HepG2 (cell line): ENCODE data around the gene DUSP16. TPM values are rescaled to one million over a fixed set of nuclear protein-coding genes. Genes with fewer than 3 reads are reported as not detected.

Source experiments
- ATAC-seq: fragments of 200-7000 bp; cut with Tn5 transposase; 3 replicates; pipeline ENCODE4 v1.9.1; 2020; ENCODE audit warnings: mild to moderate bottlenecking, moderate library complexity
- BruUV-seq: library from RNA; stranded (reverse); fragments of 400-500 nt; replicated peaks from 2 replicates; lab custom pipeline; 2021; lab: Mats Ljungman, UMichigan
- CTCF ChIA-PET: fragments of 300-600 bp; formaldehyde crosslinking; extraction: SDS; loops from one replicate; lab custom pipeline; 2021; ENCODE audit warnings: low total read pairs, inconsistent platforms, low intra/inter-chr PET ratio; lab: Yijun Ruan, JAX
- POLR2A ChIA-PET: fragments of 350-600 bp; sonication (Branson Sonifier 250); formaldehyde crosslinking; loops from one replicate; lab custom pipeline; 2020; ENCODE audit warnings: antibody characterized with exemption, inconsistent platforms; lab: Yijun Ruan, JAX
- DNase-seq: peaks from one replicate; pipeline ENCODE4 v3.0.0-alpha.2; 2015; ENCODE audit warnings: low spot score
- FAIRE-seq: peaks from 3 replicates; lab custom pipeline; 2011; peaks lifted over from hg19 to GRCh38; lab: Jason Lieb, UNC
- H2AFZ ChIP-seq: one replicate; pipeline ENCODE4 v1.6.1; 2011; ENCODE audit warnings: low read length, inconsistent platforms
- H3K27ac ChIP-seq: fragments of 300-600 bp; 3 replicates; pipeline ENCODE4 v1.8.0; 2011; ENCODE audit warnings: mixed run types, mild to moderate bottlenecking, mixed read lengths, low read length, inconsistent platforms; ENCODE audit not compliant: insufficient read depth; ENCODE audit errors: extremely low read length
- H3K27me3 ChIP-seq, 2 experiments: fragments of 200-600 bp in 1 of 2; 2 replicates in 1 of 2; 3 replicates in 1 of 2; pipeline versions ENCODE4 v1.6.0 to v1.8.0; 2011; ENCODE audit warnings: low read length in 2 of 2, mild to moderate bottlenecking in 2 of 2, moderate library complexity in 2 of 2, inconsistent platforms in 1 of 2; ENCODE audit not compliant: insufficient read depth in 2 of 2, control insufficient read depth in 1 of 2
- H3K36me3 ChIP-seq, 2 experiments: fragments of 200-600 bp in 1 of 2; replicated peaks in 1 of 2; 2 replicates in 1 of 2; 3 replicates in 1 of 2; pipeline versions ENCODE4 v1.5.1 to v1.8.0; 2011; ENCODE audit warnings: low read length in 2 of 2, inconsistent platforms in 1 of 2; ENCODE audit not compliant: insufficient read depth in 2 of 2, control insufficient read depth in 1 of 2
- H3K4me1 ChIP-seq: 2 replicates; pipeline ENCODE4 v1.5.1; 2012; ENCODE audit warnings: low read length, inconsistent platforms; ENCODE audit not compliant: insufficient read depth
- H3K4me2 ChIP-seq: 2 replicates; pipeline ENCODE4 v1.6.0; 2011; ENCODE audit warnings: low read depth, low read length, inconsistent platforms
- H3K4me3 ChIP-seq, 3 experiments: fragments of 200-600 bp in 1 of 3; sonication (generic), shearing (Covaris generic) in 1 of 3; replicated peaks in 1 of 3; 2 replicates each; pipeline ENCODE4 v1.5.1; 2011 to 2016; ENCODE audit warnings: low read length in 3 of 3, inconsistent platforms in 2 of 3, low read depth in 2 of 3, mild to moderate bottlenecking in 2 of 3, control low read depth in 1 of 3, mixed read lengths in 1 of 3; ENCODE audit not compliant: insufficient read depth in 1 of 3
- H3K79me2 ChIP-seq: one replicate; pipeline ENCODE4 v1.6.1; 2011; ENCODE audit warnings: low read length, inconsistent platforms; ENCODE audit not compliant: insufficient read depth
- H3K9ac ChIP-seq: 2 replicates; pipeline ENCODE4 v1.6.0; 2011; ENCODE audit warnings: mild to moderate bottlenecking, low read depth, low read length, inconsistent platforms; ENCODE audit not compliant: insufficient read depth
- H3K9me3 ChIP-seq: 2 replicates; pipeline ENCODE4 v1.5.1; 2012; ENCODE audit warnings: mild to moderate bottlenecking, low read length
- H4K20me1 ChIP-seq: 2 replicates; pipeline ENCODE4 v1.6.0; 2011; ENCODE audit warnings: inconsistent platforms, mild to moderate bottlenecking, low read length, moderate library complexity; ENCODE audit not compliant: insufficient read depth
- BRCA1 ChIP-seq: sonication (generic); formaldehyde crosslinking; IDR thresholded peaks from 2 replicates; pipeline ENCODE4 v1.4.0; 2020; ENCODE audit warnings: missing genetic modification reagents
- RFX3 ChIP-seq: IDR thresholded peaks from 2 replicates; pipeline ENCODE4 v1.6.1; 2016; ENCODE audit warnings: missing biosample characterization, missing genetic modification reagents
- TBX2 ChIP-seq: sonication (generic); formaldehyde crosslinking; IDR thresholded peaks from 2 replicates; pipeline ENCODE4 v1.5.0; 2020; ENCODE audit warnings: missing genetic modification reagents, mild to moderate bottlenecking, borderline replicate concordance
- ZMAT3 ChIP-seq: sonication (generic); formaldehyde crosslinking; conservative IDR thresholded peaks from 2 replicates; pipeline ENCODE4 v1.7.0; 2021; ENCODE audit warnings: missing genetic modification reagents
- ZNF256 ChIP-seq: sonication (generic); formaldehyde crosslinking; conservative IDR thresholded peaks from 2 replicates; pipeline ENCODE4 v1.4.0; 2020; ENCODE audit warnings: missing genetic modification reagents
- ZNF383 ChIP-seq: sonication (generic); formaldehyde crosslinking; IDR thresholded peaks from 2 replicates; pipeline ENCODE4 v1.4.0; 2020; ENCODE audit warnings: missing genetic modification reagents, mild to moderate bottlenecking, borderline replicate concordance
- ZNF547 ChIP-seq: sonication (generic); formaldehyde crosslinking; IDR thresholded peaks from 2 replicates; pipeline ENCODE4 v1.5.1; 2020; ENCODE audit warnings: mild to moderate bottlenecking, missing genetic modification reagents
- ZNF780A ChIP-seq: sonication (generic); formaldehyde crosslinking; IDR thresholded peaks from 2 replicates; pipeline ENCODE4 v1.8.0; 2022; ENCODE audit warnings: mild to moderate bottlenecking, missing genetic modification reagents, moderate library complexity
- ZSCAN22 ChIP-seq: sonication (generic); formaldehyde crosslinking; IDR thresholded peaks from 2 replicates; pipeline ENCODE4 v1.4.0; 2020; ENCODE audit warnings: mild to moderate bottlenecking, missing genetic modification reagents
- in situ Hi-C: cut with HindIII; loops from 2 replicates; pipeline ENCODE4 v1.10.0; 2017; ENCODE audit warnings: low pct_unique_long_range_greater_than_20kb; ENCODE audit not compliant: extremely low pct_ligation_motif_present
- intact Hi-C: fragments of 100-400 bp; cut with micrococcal nuclease; formaldehyde crosslinking; loops from one replicate; pipeline ENCODE4 v1.10.0; 2022; ENCODE audit not compliant: unreplicated experiment
- polyA plus RNA-seq, 8 experiments: library from polyadenylated mRNA; depleted of rRNA in 3 of 8; stranded (reverse) in 7 of 8; unstranded in 1 of 8; fragments of >200 nt; fragmentation: Illumina TruSeq in 4 of 8; extraction: Trizol in 4 of 8; gene quantifications; 2 replicates each; pipeline versions ENCODE4 v1.2.1 to v1.2.3, GENCODE V29; 2011 to 2016; ENCODE audit warnings: low read depth in 4 of 8, missing spikeins in 1 of 8, mixed read lengths in 1 of 8; ENCODE audit not compliant: insufficient read depth in 1 of 8
- total RNA-seq, 5 experiments: library from RNA; depleted of rRNA; stranded (reverse); fragments of >200 nt; fragmentation: Illumina TruSeq; extraction: Trizol; gene quantifications; 2 replicates each; pipeline ENCODE4 v1.2.3, GENCODE V29; 2016; ENCODE audit warnings: low read depth in 1 of 5
- TF ChIP-seq, protein P1 (sequence below): sonication (generic); formaldehyde crosslinking; IDR thresholded peaks from 2 replicates; pipeline ENCODE4 v1.4.0; 2020; ENCODE audit warnings: missing genetic modification reagents
- TF ChIP-seq, protein P2 (sequence below): sonication (generic); formaldehyde crosslinking; IDR thresholded peaks from 2 replicates; pipeline ENCODE4 v1.5.0; 2020; ENCODE audit warnings: missing genetic modification reagents

The DUSP16 gene
- total and polyA plus RNA-seq, 2 of the 13 experiments (the other 11 are each of a cell fraction or from before 2014, with no cell fraction given) = 45.7 to 46.6 TPM

DNA sequence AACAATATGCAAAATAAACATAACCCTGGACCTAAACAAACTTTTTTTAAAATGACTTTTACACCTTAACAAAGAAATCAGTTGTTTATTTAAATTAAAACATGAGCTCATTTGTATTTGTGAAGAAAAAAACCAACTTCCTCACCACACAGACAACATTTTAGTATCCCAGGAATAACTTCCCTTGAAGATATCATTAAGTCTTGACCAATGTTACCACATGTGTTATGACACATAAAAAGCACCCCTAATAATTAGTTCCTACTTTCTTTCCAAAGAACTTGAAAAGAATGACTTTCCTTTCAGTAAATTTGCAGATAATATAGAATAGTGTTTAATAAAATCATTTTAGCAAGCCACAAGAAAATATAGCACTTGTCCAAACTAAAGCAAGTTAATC, 42.4 kb downstream of the DUSP16 start:
- Histone ChIP-seq H3K79me2 (peaks cover 55% of the 10 kb centered on the region), H3K4me1 (peaks cover 28% of the 10 kb centered on the region), H3K4me3 (no peak overlapping the region), H3K36me3 (peaks cover 7 to 50% of the 10 kb centered on the region in 2 experiments; a peak in 4 of 5 replicates), H3K9me3 (no peaks in the 10 kb centered on the region), H3K9ac (no peak overlapping the region), H3K4me2 (no peak overlapping the region), H4K20me1 (no peaks in the 10 kb centered on the region), H3K27ac (no peak overlapping the region), H3K27me3 (no peaks in the 10 kb centered on the region), H2AFZ (no peak overlapping the region)
- no peak for DNase-seq
- in situ Hi-C loops = no loop called here
- TF ChIP-seq RFX3 (CRISPR knock-in tag) (no peak), ZNF547 (CRISPR knock-in tag) (no peak), ZSCAN22 (CRISPR knock-in tag) (no peak), ZMAT3 (CRISPR knock-in tag) (no peak), ZNF256 (no peak), ZNF780A (CRISPR knock-in tag) (no peak), BRCA1 (CRISPR knock-in tag) (no peak), TBX2 (CRISPR knock-in tag) (no peak), ZNF383 (CRISPR knock-in tag) (no peak)
- TF ChIP-seq, protein P1, sequence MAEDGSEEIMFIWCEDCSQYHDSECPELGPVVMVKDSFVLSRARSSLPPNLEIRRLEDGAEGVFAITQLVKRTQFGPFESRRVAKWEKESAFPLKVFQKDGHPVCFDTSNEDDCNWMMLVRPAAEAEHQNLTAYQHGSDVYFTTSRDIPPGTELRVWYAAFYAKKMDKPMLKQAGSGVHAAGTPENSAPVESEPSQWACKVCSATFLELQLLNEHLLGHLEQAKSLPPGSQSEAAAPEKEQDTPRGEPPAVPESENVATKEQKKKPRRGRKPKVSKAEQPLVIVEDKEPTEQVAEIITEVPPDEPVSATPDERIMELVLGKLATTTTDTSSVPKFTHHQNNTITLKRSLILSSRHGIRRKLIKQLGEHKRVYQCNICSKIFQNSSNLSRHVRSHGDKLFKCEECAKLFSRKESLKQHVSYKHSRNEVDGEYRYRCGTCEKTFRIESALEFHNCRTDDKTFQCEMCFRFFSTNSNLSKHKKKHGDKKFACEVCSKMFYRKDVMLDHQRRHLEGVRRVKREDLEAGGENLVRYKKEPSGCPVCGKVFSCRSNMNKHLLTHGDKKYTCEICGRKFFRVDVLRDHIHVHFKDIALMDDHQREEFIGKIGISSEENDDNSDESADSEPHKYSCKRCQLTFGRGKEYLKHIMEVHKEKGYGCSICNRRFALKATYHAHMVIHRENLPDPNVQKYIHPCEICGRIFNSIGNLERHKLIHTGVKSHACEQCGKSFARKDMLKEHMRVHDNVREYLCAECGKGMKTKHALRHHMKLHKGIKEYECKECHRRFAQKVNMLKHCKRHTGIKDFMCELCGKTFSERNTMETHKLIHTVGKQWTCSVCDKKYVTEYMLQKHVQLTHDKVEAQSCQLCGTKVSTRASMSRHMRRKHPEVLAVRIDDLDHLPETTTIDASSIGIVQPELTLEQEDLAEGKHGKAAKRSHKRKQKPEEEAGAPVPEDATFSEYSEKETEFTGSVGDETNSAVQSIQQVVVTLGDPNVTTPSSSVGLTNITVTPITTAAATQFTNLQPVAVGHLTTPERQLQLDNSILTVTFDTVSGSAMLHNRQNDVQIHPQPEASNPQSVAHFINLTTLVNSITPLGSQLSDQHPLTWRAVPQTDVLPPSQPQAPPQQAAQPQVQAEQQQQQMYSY (CRISPR knock-in tag) = no peak
- TF ChIP-seq, protein P2, sequence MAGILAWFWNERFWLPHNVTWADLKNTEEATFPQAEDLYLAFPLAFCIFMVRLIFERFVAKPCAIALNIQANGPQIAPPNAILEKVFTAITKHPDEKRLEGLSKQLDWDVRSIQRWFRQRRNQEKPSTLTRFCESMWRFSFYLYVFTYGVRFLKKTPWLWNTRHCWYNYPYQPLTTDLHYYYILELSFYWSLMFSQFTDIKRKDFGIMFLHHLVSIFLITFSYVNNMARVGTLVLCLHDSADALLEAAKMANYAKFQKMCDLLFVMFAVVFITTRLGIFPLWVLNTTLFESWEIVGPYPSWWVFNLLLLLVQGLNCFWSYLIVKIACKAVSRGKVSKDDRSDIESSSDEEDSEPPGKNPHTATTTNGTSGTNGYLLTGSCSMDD (CRISPR knock-in tag) = no peak
- no TSS peak for BruUV-seq
- ChIA-PET CTCF (no interaction called here), POLR2A (no interaction called here)
- ATAC-seq = no peak
- FAIRE-seq = no peak
- intact Hi-C loops = no loop called here
